ENCODE results near the gene EFCAB7. TPM values are rescaled to one million over a fixed set of nuclear protein-coding genes. Genes with fewer than 3 reads are reported as not detected.

The EFCAB7 gene
- total RNA-seq, 3 donors from 2014 or later = 4.3 to 6.9 (median 6.8) TPM

DNA sequence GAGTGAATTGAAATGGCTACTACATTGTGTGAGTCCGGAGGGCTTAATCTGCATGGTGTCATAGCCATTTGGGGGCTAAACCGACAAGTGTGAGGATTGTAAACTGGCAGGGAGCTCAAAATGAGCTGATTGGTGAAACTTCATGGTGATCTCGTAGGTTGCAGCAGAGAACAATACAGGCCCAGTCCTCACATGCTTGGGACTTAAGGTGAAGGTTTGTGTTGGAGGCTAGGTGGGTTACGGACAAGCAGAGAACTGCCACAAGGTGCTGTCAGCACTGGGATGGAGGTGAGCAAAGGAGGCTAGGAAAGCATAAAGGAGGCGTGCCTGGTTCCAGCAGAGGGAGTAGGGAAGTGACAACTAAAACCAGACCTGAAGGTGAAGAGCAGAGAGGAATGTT lies 79.3 kb downstream of the EFCAB7 start:
- Mint-ChIP-seq H3K36me3 (ENCODE audit: insufficient read depth) (peaks cover 14% of the 10 kb centered on the region), H3K27me3 (ENCODE audit: low read depth) (no peaks in the 10 kb centered on the region), H3K4me3 (no peak overlapping the region), H3K9me3 (no peaks in the 10 kb centered on the region), H3K4me1 (ENCODE audit: low read depth) (peaks cover 3% of the 10 kb centered on the region)
- no peak for DNase-seq
- no peak for ATAC-seq

GRCh38 chr1:63603810-63604209 lies 80.5 kb downstream of the EFCAB7 start:
- DNase-seq (no peak), ATAC-seq (no peak)
- no peaks in the 10 kb centered on the region for H3K27me3 Mint-ChIP-seq (ENCODE audit: low read depth)
- no peak overlapping the region for H3K4me3 Mint-ChIP-seq
- H3K36me3 Mint-ChIP-seq (ENCODE audit: insufficient read depth) = peaks cover 14% of the 10 kb centered on the region
- H3K9me3 Mint-ChIP-seq = no peaks in the 10 kb centered on the region
- peaks cover 3% of the 10 kb centered on the region for H3K4me1 Mint-ChIP-seq (ENCODE audit: low read depth)

- Mint-ChIP-seq H3K27me3 (ENCODE audit: low read depth) (no peaks in the 10 kb centered on the region), H3K36me3 (ENCODE audit: insufficient read depth) (peaks cover 10% of the 10 kb centered on the region), H3K4me3 (no peak overlapping the region), H3K9me3 (no peaks in the 10 kb centered on the region), H3K4me1 (ENCODE audit: low read depth) (peaks cover 6% of the 10 kb centered on the region)
- ATAC-seq = no peak
- DNase-seq = no peak
These were observed 84.0 kb downstream of the EFCAB7 start for GRCh38 chr1:63607322-63607721.

GRCh38 chr1:63611231-63611630 lies 87.9 kb downstream of the EFCAB7 start:
- Mint-ChIP-seq H3K4me3 (no peak overlapping the region), H3K4me1 (ENCODE audit: low read depth) (peaks cover 4% of the 10 kb centered on the region), H3K36me3 (ENCODE audit: insufficient read depth) (no peaks in the 10 kb centered on the region), H3K9me3 (no peaks in the 10 kb centered on the region), H3K27me3 (ENCODE audit: low read depth) (no peaks in the 10 kb centered on the region)
- DNase-seq (no peak), ATAC-seq (no peak)

DNA sequence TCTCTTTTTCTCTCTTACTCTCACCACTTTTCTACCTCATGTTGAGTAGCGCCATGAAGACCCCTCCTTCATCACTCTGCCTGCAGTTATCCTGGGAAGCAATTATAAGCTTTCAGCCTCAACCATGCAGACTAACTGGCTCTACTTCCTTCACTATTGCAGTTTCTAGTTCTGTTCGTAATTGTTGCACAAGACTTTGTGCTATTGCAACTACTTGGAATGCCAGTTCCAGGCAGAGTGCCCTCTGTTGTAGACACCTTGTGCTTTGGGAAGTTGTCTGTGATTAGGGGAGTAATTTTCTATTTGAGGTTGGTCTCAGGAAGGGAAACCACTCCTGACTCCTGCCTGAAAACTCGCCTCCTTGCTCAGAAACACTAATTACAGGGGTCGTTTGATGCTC lies 89.2 kb downstream of the EFCAB7 start:
- DNase-seq = no peak
- Mint-ChIP-seq H3K4me3 (no peak overlapping the region), H3K27me3 (ENCODE audit: low read depth) (no peaks in the 10 kb centered on the region), H3K36me3 (ENCODE audit: insufficient read depth) (no peaks in the 10 kb centered on the region), H3K9me3 (no peaks in the 10 kb centered on the region), H3K4me1 (ENCODE audit: low read depth) (peaks cover 4% of the 10 kb centered on the region)
- ATAC-seq = no peak

- no peak for DNase-seq
- Mint-ChIP-seq H3K4me3 (no peak overlapping the region), H3K9me3 (no peaks in the 10 kb centered on the region), H3K36me3 (ENCODE audit: insufficient read depth) (no peaks in the 10 kb centered on the region), H3K4me1 (ENCODE audit: low read depth) (peaks cover 4% of the 10 kb centered on the region), H3K27me3 (ENCODE audit: low read depth) (no peaks in the 10 kb centered on the region)
- ATAC-seq = no peak
These were observed 89.6 kb downstream of the EFCAB7 start for GRCh38 chr1:63612971-63613370.

DNA sequence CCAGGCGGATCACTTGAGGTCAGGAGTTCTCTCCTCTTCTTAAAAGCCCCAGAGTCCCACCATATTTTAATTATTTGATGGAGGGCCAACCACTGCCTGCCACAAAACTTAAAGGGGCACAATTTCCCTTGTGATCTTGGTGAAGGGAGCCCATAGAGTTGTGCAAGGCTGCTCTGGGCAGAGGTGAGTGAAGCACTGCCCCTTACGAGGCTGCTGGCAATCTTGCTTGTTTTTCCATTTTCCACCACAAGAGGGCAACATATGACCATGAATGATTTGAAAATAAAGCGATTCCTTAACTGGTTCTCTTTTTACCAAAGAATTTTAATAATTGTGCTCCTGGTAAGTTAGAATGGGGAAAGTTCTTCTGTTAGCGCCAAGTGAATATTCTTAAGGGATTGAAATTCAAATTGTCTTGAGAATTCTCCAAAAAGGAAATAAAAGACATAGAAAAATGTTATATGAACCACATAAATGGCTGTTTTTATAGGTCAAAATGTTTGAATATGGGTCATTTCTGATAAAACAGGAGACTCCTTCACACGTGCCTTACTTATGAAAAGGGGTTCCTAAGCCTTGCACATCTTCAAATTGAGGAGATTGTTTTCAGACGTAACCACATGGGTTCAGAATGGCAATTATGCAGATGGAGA lies 92.6 kb downstream of the EFCAB7 start:
- ATAC-seq (peak; percentile 56 to 65), DNase-seq (peak; percentile 49)
- Mint-ChIP-seq H3K36me3 (ENCODE audit: insufficient read depth) (peaks cover under 1% of the 10 kb centered on the region), H3K4me3 (no peak overlapping the region), H3K27me3 (ENCODE audit: low read depth) (no peaks in the 10 kb centered on the region), H3K9me3 (no peaks in the 10 kb centered on the region), H3K4me1 (ENCODE audit: low read depth) (peaks cover 2% of the 10 kb centered on the region)

DNA sequence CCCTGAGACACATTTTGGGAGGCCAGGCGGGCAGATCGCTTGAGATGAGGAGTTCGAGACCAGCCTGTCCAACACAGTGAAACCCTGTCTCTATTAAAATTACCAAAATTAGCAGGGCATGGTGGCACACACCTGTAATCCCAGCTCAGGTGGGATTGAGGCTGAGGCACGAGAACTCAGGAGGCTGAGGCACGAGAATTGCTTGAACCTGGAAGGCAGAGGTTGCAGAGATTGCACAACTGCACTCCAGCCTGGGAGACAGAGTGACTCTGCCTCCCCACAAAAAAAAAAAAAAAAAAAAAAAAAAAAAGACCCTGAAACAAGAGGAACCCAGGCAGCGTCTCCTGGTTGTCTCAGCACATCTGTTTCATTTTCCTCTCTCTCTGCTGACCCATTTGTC lies 94.1 kb downstream of the EFCAB7 start:
- Mint-ChIP-seq H3K27me3 (ENCODE audit: low read depth) (no peaks in the 10 kb centered on the region), H3K4me1 (ENCODE audit: low read depth) (peaks cover 2% of the 10 kb centered on the region), H3K4me3 (no peak overlapping the region), H3K36me3 (ENCODE audit: insufficient read depth) (peaks cover 2% of the 10 kb centered on the region), H3K9me3 (no peaks in the 10 kb centered on the region)
- ATAC-seq (no peak), DNase-seq (no peak)

GRCh38 chr1:63618011-63618410 lies 94.7 kb downstream of the EFCAB7 start:
- no peaks in the 10 kb centered on the region for H3K27me3 Mint-ChIP-seq (ENCODE audit: low read depth)
- H3K9me3 Mint-ChIP-seq = no peaks in the 10 kb centered on the region
- H3K36me3 Mint-ChIP-seq (ENCODE audit: insufficient read depth) = peaks cover 2% of the 10 kb centered on the region
- DNase-seq = no peak
- no peak for ATAC-seq
- no peak overlapping the region for H3K4me3 Mint-ChIP-seq
- peaks cover 2% of the 10 kb centered on the region for H3K4me1 Mint-ChIP-seq (ENCODE audit: low read depth)

DNA sequence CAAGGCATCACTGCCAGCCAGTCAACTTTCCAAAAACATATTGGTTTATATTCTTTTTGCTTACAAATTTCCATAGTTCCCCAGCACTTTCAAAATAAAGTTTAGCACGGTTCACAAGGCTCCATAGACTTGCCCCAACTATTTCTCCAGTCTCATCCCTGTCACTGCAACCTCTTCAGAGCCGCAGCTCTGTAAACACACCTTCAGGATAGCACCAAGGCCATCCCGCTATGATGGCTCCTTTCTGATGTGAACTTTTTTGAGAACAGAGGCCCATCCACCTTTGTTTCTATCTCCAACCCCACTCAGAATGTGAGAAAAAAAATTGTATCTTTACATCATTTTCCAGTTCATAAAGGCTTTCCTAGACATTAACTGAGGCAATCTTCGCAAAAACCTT lies 96.2 kb downstream of the EFCAB7 start:
- DNase-seq = no peak
- H3K36me3 Mint-ChIP-seq (ENCODE audit: insufficient read depth) = peaks cover 2% of the 10 kb centered on the region
- no peaks in the 10 kb centered on the region for H3K9me3 Mint-ChIP-seq
- no peak for ATAC-seq
- no peak overlapping the region for H3K4me3 Mint-ChIP-seq
- peaks cover 2% of the 10 kb centered on the region for H3K4me1 Mint-ChIP-seq (ENCODE audit: low read depth)
- H3K27me3 Mint-ChIP-seq (ENCODE audit: low read depth) = no peaks in the 10 kb centered on the region

DNA sequence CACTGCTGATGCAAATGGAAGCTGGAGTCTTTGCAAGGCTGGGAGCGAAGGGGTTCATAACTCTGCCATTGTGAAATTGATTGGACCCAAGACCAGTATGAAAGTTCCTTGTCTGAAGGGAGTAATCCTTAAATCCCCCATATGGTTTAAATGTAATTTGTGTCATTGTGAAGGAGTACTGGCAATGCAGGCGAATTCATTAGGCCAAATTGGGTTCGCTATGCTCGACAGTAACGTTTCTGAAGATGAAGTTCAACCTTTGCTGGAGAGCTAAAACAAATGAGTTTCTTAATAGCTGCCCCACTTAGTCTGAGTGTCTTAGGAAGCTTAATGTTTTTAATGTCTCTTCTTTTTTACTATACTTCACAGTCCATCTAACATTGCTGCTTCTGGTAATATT lies 97.3 kb downstream of the EFCAB7 start:
- Mint-ChIP-seq H3K4me1 (ENCODE audit: low read depth) (peaks cover 3% of the 10 kb centered on the region), H3K9me3 (no peaks in the 10 kb centered on the region), H3K4me3 (no peak overlapping the region), H3K27me3 (ENCODE audit: low read depth) (no peaks in the 10 kb centered on the region), H3K36me3 (ENCODE audit: insufficient read depth) (peaks cover 2% of the 10 kb centered on the region)
- DNase-seq = no peak
- no peak for ATAC-seq

- H3K4me3 Mint-ChIP-seq = no peak overlapping the region
- no peaks in the 10 kb centered on the region for H3K27me3 Mint-ChIP-seq (ENCODE audit: low read depth)
- H3K4me1 Mint-ChIP-seq (ENCODE audit: low read depth) = peaks cover 5% of the 10 kb centered on the region
- DNase-seq = no peak
- H3K9me3 Mint-ChIP-seq = no peaks in the 10 kb centered on the region
- H3K36me3 Mint-ChIP-seq (ENCODE audit: insufficient read depth) = peaks cover 2% of the 10 kb centered on the region
- no peak for ATAC-seq
These were observed 97.8 kb downstream of the EFCAB7 start for GRCh38 chr1:63621075-63621474.

DNA sequence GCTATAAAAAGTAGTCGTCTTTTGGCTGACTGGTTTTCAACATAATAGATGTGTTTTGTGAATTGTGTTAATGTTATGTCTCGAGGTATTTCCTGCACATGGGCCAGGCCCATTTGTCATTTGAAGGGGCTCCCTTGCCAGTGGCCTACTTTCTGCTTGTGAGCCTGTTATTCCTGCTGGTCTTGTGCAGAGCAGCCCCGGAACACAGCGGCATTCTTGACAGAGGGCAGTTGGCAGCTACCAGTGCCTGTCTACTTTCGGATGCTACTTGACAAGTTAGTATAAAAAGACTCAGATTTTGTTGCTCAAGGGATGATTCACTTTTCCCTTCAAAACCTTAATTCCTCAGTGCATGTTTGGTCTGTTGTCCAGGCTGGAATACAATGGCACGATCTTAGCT lies 98.4 kb downstream of the EFCAB7 start:
- ATAC-seq = no peak
- Mint-ChIP-seq H3K4me3 (no peak overlapping the region), H3K9me3 (no peaks in the 10 kb centered on the region), H3K27me3 (ENCODE audit: low read depth) (no peaks in the 10 kb centered on the region), H3K4me1 (ENCODE audit: low read depth) (peaks cover 6% of the 10 kb centered on the region), H3K36me3 (ENCODE audit: insufficient read depth) (peaks cover 2% of the 10 kb centered on the region)
- no peak for DNase-seq
